Neural progenitor cell (in vitro differentiated cells): Measurements from ENCODE around the gene EHD2.

Experiments used
- EZH2 ChIP-seq: fragments of 200-600 bp; sonication (generic); IDR thresholded peaks from 2 replicates; pipeline ENCODE4 v1.6.1; 2017; ENCODE audit warnings: antibody characterized with exemption, mild to moderate bottlenecking, moderate library complexity
- EZH2phosphoT487 ChIP-seq: fragments of 200-600 bp; sonication (generic); IDR thresholded peaks from 2 replicates; pipeline ENCODE4 v1.6.1; 2017; ENCODE audit warnings: antibody characterized with exemption
- TF ChIP-seq, protein P1 (sequence below): fragments of 200-600 bp; sonication (generic); IDR thresholded peaks from 2 replicates; pipeline ENCODE4 v1.5.1; 2017; ENCODE audit warnings: antibody characterized with exemption, mild to moderate bottlenecking

- TF ChIP-seq, protein P1, sequence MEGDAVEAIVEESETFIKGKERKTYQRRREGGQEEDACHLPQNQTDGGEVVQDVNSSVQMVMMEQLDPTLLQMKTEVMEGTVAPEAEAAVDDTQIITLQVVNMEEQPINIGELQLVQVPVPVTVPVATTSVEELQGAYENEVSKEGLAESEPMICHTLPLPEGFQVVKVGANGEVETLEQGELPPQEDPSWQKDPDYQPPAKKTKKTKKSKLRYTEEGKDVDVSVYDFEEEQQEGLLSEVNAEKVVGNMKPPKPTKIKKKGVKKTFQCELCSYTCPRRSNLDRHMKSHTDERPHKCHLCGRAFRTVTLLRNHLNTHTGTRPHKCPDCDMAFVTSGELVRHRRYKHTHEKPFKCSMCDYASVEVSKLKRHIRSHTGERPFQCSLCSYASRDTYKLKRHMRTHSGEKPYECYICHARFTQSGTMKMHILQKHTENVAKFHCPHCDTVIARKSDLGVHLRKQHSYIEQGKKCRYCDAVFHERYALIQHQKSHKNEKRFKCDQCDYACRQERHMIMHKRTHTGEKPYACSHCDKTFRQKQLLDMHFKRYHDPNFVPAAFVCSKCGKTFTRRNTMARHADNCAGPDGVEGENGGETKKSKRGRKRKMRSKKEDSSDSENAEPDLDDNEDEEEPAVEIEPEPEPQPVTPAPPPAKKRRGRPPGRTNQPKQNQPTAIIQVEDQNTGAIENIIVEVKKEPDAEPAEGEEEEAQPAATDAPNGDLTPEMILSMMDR, result no peak
- TF ChIP-seq EZH2, result no peak
- TF ChIP-seq EZH2phosphoT487, result no peak
Measured at GRCh38 chr19:47700934-47701716, 12.1 kb upstream of the EHD2 start.
